H1 (cell line): ENCODE results near the gene PHAX. TPM values are rescaled to one million over a fixed set of nuclear protein-coding genes. Genes with fewer than 3 reads are reported as not detected.

Experiments
- CTBP2 ChIP-seq: IDR thresholded peaks from 2 replicates; pipeline ENCODE4 v1.7.0; 2011; ENCODE audit warnings: borderline replicate concordance, mild to moderate bottlenecking, moderate library complexity, mixed read lengths, low read length; ENCODE audit not compliant: insufficient read depth, insufficient read length
- FOSL1 ChIP-seq: IDR thresholded peaks from 2 replicates; pipeline ENCODE4 v1.6.1; 2011; ENCODE audit warnings: mild to moderate bottlenecking, low read depth, low read length, moderate library complexity; ENCODE audit not compliant: insufficient read depth
- GTF2F1 ChIP-seq: IDR thresholded peaks from 2 replicates; pipeline ENCODE4 v1.6.1; 2012; ENCODE audit warnings: low read depth, low read length, improper control_type of control experiment, borderline replicate concordance
- HDAC6 ChIP-seq: IDR thresholded peaks from one replicate; pipeline ENCODE4 v1.7.1; 2012; ENCODE audit warnings: low read depth, mild to moderate bottlenecking, inconsistent platforms, low read length, moderate library complexity
- SP1 ChIP-seq: IDR thresholded peaks from 2 replicates; pipeline ENCODE4 v1.6.1; 2011; ENCODE audit warnings: low read depth, low read length
- SP2 ChIP-seq: IDR thresholded peaks from 2 replicates; pipeline ENCODE4 v1.6.1; 2012; ENCODE audit warnings: mild to moderate bottlenecking, low read length, inconsistent platforms
- USF2 ChIP-seq: IDR thresholded peaks from 2 replicates; pipeline ENCODE4 v1.6.1; 2011; ENCODE audit warnings: low read length, improper control_type of control experiment
- polyA plus RNA-seq, 7 experiments: library from polyadenylated mRNA; depleted of rRNA in 3 of 7; stranded (reverse) in 5 of 7; unstranded in 2 of 7; fragments of >200 nt in 5 of 7; fragments of 200-250 nt in 2 of 7; gene quantifications; 1 replicate in 5 of 7; 2 replicates in 1 of 7; 4 replicates in 1 of 7; pipeline versions ENCODE4 v1.2.1 to v1.2.3, GENCODE V29; 2011 to 2013; ENCODE audit warnings: missing spikeins in 2 of 7, mixed read lengths in 2 of 7
- small RNA-seq: library from polyadenylated mRNA; stranded (forward); fragments of <200 nt; extraction: miRNeasy Mini kit (QIAGEN cat#:217004); gene quantifications from one replicate; pipeline ENCODE3, GENCODE V24; 2013; ENCODE audit not compliant: insufficient read depth
- total RNA-seq: library from RNA; stranded (reverse); fragmentation: NEBNext Ultra II Directional; extraction: Animal tissue kit (Norgen Biotek cat#: 25700); gene quantifications from 2 replicates; pipeline ENCODE4 v1.2.1, GENCODE V29; 2021
- TF ChIP-seq, protein P1 (sequence below): IDR thresholded peaks from 2 replicates; pipeline ENCODE4 v1.6.1; 2012; ENCODE audit warnings: inconsistent platforms

Gene PHAX
- total and polyA plus RNA-seq, 2 of the 8 experiments (the other 6 are each of a cell fraction or from before 2014, with no cell fraction given), result 32.1 to 59.5 TPM

GRCh38 chr5:126676195-126676624, 75.5 kb downstream of the PHAX start (continued):
- TF ChIP-seq CTBP2 (no peak), SP2 (no peak), FOSL1 (no peak), SP1 (no peak), USF2 (no peak), GTF2F1 (no peak), HDAC6 (no peak)
- TF ChIP-seq, protein P1, sequence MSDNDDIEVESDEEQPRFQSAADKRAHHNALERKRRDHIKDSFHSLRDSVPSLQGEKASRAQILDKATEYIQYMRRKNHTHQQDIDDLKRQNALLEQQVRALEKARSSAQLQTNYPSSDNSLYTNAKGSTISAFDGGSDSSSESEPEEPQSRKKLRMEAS, result 0 out of 2 replicates have a peak, but pooled peaks have one; percentile 40

Small RNA genes within 50 kb of the gene (small RNA-seq; reads per million reads assigned to genes)
- gene BOLA3P3, result not detected
- not detected for gene RNU6-290P

Other genes with a start within 250 kb of the PHAX start
- 9.4 and 11.7 TPM in 2 replicates for gene GRAMD2B, start 177.5 kb upstream of the PHAX start, total RNA-seq
- 3.5 and 6.4 TPM in 2 replicates for gene GRAMD2B, start 177.5 kb upstream of the PHAX start, polyA plus RNA-seq (2011; rRNA removed)
- 205 and 225 TPM in 2 replicates for gene ALDH7A1, start 5.7 kb upstream of the PHAX start, total RNA-seq
- 65.8 and 99.6 TPM in 2 replicates for gene ALDH7A1, start 5.7 kb upstream of the PHAX start, polyA plus RNA-seq (2011; rRNA removed)
- gene LMNB1, start 176.2 kb downstream of the PHAX start, total RNA-seq, result 225 and 229 TPM in 2 replicates
- 73.5 and 123 TPM in 2 replicates for gene LMNB1, start 176.2 kb downstream of the PHAX start, polyA plus RNA-seq (2011; rRNA removed)